DMS53 (cell line): Measurements from ENCODE around the gene SLC22A3.
A peak's percentile ranks its signal among the peaks of the same experiment; 100 is the strongest.

Experiments
- DNase-seq: peaks from one replicate; lab custom pipeline; 2025; lab: John Stamatoyannopoulos, UW

The SLC22A3 gene

GRCh38 chr6:160417550-160417949 lies 69.4 kb downstream of the SLC22A3 start:
- DNase-seq = no peak

- no peak for DNase-seq
Measured at GRCh38 chr6:160418370-160418769, 70.2 kb downstream of the SLC22A3 start.

GRCh38 chr6:160419488-160419887 lies 71.3 kb downstream of the SLC22A3 start:
- DNase-seq = no peak

- DNase-seq = no peak
Measured at GRCh38 chr6:160420253-160420968, 72.2 kb downstream of the SLC22A3 start.

- DNase-seq = no peak
Measured at GRCh38 chr6:160420969-160421556, 72.9 kb downstream of the SLC22A3 start.

- DNase-seq = no peak
Measured at GRCh38 chr6:160421854-160422253, 73.7 kb downstream of the SLC22A3 start.

GRCh38 chr6:160424256-160424655 lies 76.1 kb downstream of the SLC22A3 start:
- DNase-seq = peak; percentile 51

- no peak for DNase-seq
Measured at GRCh38 chr6:160426136-160426535, 78.0 kb downstream of the SLC22A3 start.

- DNase-seq = peak; percentile 33
Measured at GRCh38 chr6:160427312-160428068, 79.3 kb downstream of the SLC22A3 start.

GRCh38 chr6:160428069-160428430 lies 79.9 kb downstream of the SLC22A3 start:
- no peak for DNase-seq

- DNase-seq = no peak
Measured at GRCh38 chr6:160428818-160429619, 80.8 kb downstream of the SLC22A3 start.

- no peak for DNase-seq
Measured at GRCh38 chr6:160429620-160429895, 81.4 kb downstream of the SLC22A3 start.

GRCh38 chr6:160430203-160430602 lies 82.0 kb downstream of the SLC22A3 start:
- no peak for DNase-seq

- no peak for DNase-seq
Measured at GRCh38 chr6:160430751-160431150, 82.6 kb downstream of the SLC22A3 start.

GRCh38 chr6:160431226-160431625 lies 83.0 kb downstream of the SLC22A3 start:
- DNase-seq = no peak

- DNase-seq = no peak
Measured at GRCh38 chr6:160431791-160432404, 83.7 kb downstream of the SLC22A3 start.

GRCh38 chr6:160435935-160436334 lies 87.8 kb downstream of the SLC22A3 start:
- DNase-seq = no peak

GRCh38 chr6:160437154-160437553 lies 89.0 kb downstream of the SLC22A3 start:
- no peak for DNase-seq

GRCh38 chr6:160437775-160438174 lies 89.6 kb downstream of the SLC22A3 start:
- no peak for DNase-seq

GRCh38 chr6:160438481-160438880 lies 90.3 kb downstream of the SLC22A3 start:
- no peak for DNase-seq

GRCh38 chr6:160439751-160440150 lies 91.6 kb downstream of the SLC22A3 start:
- no peak for DNase-seq

GRCh38 chr6:160442151-160442550 lies 94.0 kb downstream of the SLC22A3 start:
- DNase-seq = no peak
